Forelimb muscle (tissue), 1 donor: ENCODE data around the gene GATA3. TPM values are rescaled to one million over a fixed set of nuclear protein-coding genes. Genes with fewer than 3 reads are reported as not detected.

Source experiments
- DNase-seq: peaks from one replicate; pipeline ENCODE4 v3.0.0-alpha.2; 2013; ENCODE audit warnings: low read depth
- polyA plus RNA-seq: library from polyadenylated mRNA; unstranded; fragments of 120-200 nt; gene quantifications from one replicate; pipeline ENCODE4 v1.2.1, GENCODE V29; 2013; ENCODE audit not compliant: insufficient read length

Gene GATA3
- polyA plus RNA-seq, 1 donor: 0.33 TPM

GRCh38 chr10:8100366-8100765, 45.9 kb downstream of the GATA3 start:
- no peak for DNase-seq

- DNase-seq: no peak
These were observed 48.4 kb downstream of the GATA3 start for GRCh38 chr10:8102708-8103401.

DNA sequence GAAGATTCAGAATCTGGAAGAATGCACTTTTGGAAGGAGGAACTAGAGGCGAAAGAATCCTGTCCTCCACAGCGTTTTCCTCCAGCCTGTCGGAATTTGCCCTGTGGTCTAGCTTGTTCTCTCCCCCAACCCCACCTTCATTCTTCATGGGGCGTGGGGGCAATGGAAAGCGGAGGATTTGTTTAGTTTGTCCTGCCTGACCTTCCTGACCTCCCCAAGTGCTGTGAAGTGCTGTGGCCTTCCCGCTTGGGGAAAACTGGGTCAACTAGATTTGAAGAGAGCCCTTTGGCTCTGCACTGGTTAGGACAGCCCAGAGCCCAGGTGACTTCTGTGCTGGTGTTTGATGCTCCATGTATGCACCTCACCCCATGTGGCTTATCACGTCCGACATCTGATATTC, 49.1 kb downstream of the GATA3 start:
- no peak for DNase-seq

- no peak for DNase-seq
These were observed 49.5 kb downstream of the GATA3 start for GRCh38 chr10:8104005-8104404.

DNA sequence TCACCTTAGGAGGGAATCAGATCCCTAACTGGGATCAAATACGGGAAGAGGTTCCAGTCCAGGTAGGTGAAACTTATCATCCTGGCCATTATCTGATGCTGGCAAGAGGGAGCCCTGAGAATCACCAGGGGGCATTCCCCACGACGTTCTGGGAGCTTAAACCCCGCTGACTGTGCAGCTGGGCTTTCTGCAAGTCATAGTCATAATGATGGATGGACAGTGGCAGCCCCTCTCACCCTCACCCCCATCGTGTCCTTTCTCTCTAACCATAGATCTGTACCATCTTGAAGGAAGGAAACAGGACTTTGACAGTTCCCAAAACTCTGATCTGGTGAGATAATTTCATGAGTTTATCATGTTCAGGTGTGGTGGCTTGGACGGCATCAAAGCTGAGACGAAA, 50.2 kb downstream of the GATA3 start:
- no peak for DNase-seq

DNA sequence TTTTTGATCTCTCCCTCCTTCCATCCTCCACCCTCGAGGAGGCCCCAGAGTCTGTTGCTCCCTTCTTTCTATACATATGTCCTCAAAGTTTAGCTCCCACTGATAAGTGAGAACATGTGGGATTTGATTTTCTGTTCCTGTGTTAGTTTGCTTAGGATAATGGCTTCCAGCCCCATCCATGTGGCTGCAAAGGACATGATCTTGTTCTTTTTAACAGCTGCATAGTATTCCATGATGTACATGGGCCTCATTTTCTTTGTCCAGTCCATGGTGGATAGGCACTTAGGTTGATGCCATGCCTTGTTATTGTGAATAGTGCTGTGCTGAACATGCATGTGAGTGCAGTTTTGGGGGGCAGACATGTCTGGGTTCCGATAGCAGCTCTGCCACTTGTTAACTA, 51.4 kb downstream of the GATA3 start:
- DNase-seq: no peak

GRCh38 chr10:8112230-8112905, 57.9 kb downstream of the GATA3 start:
- no peak for DNase-seq

DNA sequence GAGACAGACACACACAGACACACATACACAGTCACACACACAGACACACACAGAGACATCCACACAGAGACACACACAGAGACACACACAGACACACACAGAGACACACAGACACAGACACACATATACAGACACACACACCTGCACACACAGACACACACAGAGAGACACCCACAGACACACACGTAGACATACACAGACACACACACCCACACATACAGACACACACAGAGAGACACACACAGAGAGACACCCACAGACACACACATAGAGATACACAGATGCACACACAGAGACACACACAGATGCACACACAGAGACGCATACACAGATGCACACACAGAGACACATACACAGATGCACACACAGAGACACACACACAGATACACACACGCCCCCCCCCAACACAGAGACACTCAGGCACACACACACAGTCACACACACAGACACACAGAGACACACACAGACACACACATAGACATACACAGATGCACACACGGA, 58.5 kb downstream of the GATA3 start:
- no peak for DNase-seq

DNA sequence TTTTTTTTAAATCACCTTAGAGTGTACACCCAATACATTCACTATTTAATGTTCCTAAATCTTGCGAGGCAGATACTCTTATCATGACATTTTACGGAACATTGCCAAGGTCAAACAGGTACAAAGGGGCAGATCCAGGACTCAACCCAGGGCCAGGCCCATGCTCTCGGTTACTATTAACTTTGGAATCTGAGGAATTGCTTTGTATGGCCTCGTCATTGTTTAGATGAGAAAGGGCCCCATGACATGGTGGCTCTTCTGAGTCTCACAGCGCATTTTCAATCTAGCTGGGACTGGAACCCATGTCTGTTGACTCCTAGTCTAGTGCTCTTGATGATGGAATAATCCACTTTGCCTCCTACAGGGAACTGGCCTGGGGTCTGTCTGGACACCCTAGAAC, 59.1 kb downstream of the GATA3 start:
- DNase-seq: no peak

- no peak for DNase-seq
These were observed 60.5 kb downstream of the GATA3 start for GRCh38 chr10:8114741-8115617.

GRCh38 chr10:8115618-8115980, 61.1 kb downstream of the GATA3 start:
- DNase-seq: no peak

- DNase-seq: no peak
These were observed 62.0 kb downstream of the GATA3 start for GRCh38 chr10:8116474-8116873.

- no peak for DNase-seq
These were observed 62.5 kb downstream of the GATA3 start for GRCh38 chr10:8116926-8117493.

DNA sequence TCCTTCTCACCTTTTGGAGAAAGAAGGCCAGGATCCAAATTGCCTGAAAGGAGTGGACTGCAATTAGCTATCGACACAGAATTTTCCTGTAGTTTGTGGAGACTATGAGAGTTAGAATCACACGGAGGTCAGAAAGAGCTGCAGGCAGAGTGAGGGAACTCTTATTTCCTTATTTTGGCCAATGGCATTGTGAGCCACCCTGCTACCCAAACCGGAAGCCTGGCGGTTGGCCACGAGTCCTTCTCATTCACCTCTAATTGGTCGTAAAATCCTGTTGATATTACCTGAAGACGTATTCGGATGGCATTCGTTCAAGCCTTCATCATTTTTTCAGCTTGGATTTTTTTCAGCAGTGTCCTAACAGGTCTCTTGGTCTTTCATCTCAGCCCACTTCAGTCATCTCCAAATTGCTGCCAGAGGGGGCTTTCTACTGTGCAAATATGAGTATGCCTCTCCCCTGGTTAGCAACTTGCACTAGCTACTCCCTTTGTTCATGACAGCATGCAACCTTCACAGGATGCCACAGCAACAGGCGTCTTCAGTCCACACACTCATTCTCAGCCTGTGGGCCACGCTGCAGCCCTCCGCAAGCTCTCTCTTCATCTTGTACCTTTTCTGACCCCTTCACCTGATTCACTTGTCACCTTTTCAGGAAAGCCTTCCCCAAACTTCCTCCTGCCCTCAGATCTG, 66.9 kb downstream of the GATA3 start:
- DNase-seq: no peak

GRCh38 chr10:8122611-8123369, 68.3 kb downstream of the GATA3 start:
- no peak for DNase-seq

- DNase-seq: no peak
These were observed 69.9 kb downstream of the GATA3 start for GRCh38 chr10:8124436-8124835.
